DOHH2 (cell line): ENCODE measurements around the gene SFTA2.

ENCODE experiments used
- H3F3A ChIP-seq: fragments of 200-600 bp; sonication (generic), shearing (Covaris generic); 2 replicates; pipeline ENCODE4 v1.6.0; 2016; ENCODE audit warnings: antibody characterized with exemption, mild to moderate bottlenecking; ENCODE audit not compliant: control insufficient read depth, insufficient read depth
- H3K27ac ChIP-seq: fragments of 200-600 bp; sonication (generic); 2 replicates; pipeline ENCODE4 v1.5.1; 2014; ENCODE audit warnings: low read depth, mild to moderate bottlenecking, low read length, moderate library complexity
- H3K27me3 ChIP-seq: fragments of 200-600 bp; sonication (generic); 2 replicates; pipeline ENCODE4 v1.6.1; 2014; ENCODE audit warnings: mild to moderate bottlenecking, low read length, mixed read lengths; ENCODE audit not compliant: control insufficient read depth
- H3K36me3 ChIP-seq: fragments of 200-600 bp; sonication (generic); 2 replicates; pipeline ENCODE4 v1.6.1; 2014; ENCODE audit warnings: mild to moderate bottlenecking, low read length, moderate library complexity, mixed read lengths; ENCODE audit not compliant: control insufficient read depth
- H3K4me1 ChIP-seq: fragments of 200-600 bp; sonication (generic); 2 replicates; pipeline ENCODE4 v1.6.1; 2014; ENCODE audit warnings: mild to moderate bottlenecking, low read length, mixed read lengths; ENCODE audit not compliant: control insufficient read depth
- H3K4me2 ChIP-seq: fragments of 200-600 bp; sonication (generic); 2 replicates; pipeline ENCODE4 v1.6.0; 2014; ENCODE audit warnings: mild to moderate bottlenecking, low read length, moderate library complexity
- H3K4me3 ChIP-seq: fragments of 200-600 bp; sonication (generic); 2 replicates; pipeline ENCODE4 v1.5.1; 2014; ENCODE audit warnings: mild to moderate bottlenecking, low read length, mixed read lengths
- H3K79me2 ChIP-seq: fragments of 200-600 bp; sonication (generic); 2 replicates; pipeline ENCODE4 v1.6.1; 2014; ENCODE audit warnings: mild to moderate bottlenecking, low read length, mixed read lengths; ENCODE audit not compliant: control insufficient read depth
- H3K9me2 ChIP-seq: fragments of 200-600 bp; sonication (generic); replicated peaks from 2 replicates; pipeline ENCODE4 v1.6.1; 2014; ENCODE audit warnings: mild to moderate bottlenecking, low read length, mixed read lengths; ENCODE audit not compliant: control insufficient read depth
- H3K9me3 ChIP-seq: fragments of 200-600 bp; sonication (generic); 2 replicates; pipeline ENCODE4 v1.6.1; 2014; ENCODE audit warnings: antibody characterized with exemption, low read length, mixed read lengths; ENCODE audit not compliant: control insufficient read depth, insufficient read depth
- H4K20me1 ChIP-seq: fragments of 200-600 bp; sonication (generic); 2 replicates; pipeline ENCODE4 v1.6.0; 2014; ENCODE audit warnings: low read depth, mild to moderate bottlenecking, antibody characterized with exemption, low read length, moderate library complexity; ENCODE audit not compliant: control insufficient read depth, insufficient read depth
- CTCF ChIP-seq: fragments of 200-600 bp; sonication (generic); IDR thresholded peaks from one replicate; pipeline ENCODE4 v1.5.1; 2014; ENCODE audit warnings: antibody characterized with exemption, mild to moderate bottlenecking, low read depth, low read length; ENCODE audit not compliant: poor library complexity, severe bottlenecking
- EZH2phosphoT487 ChIP-seq: fragments of 200-600 bp; sonication (generic); IDR thresholded peaks from 2 replicates; pipeline ENCODE4 v1.6.1; 2017; ENCODE audit warnings: borderline replicate concordance, mild to moderate bottlenecking, antibody characterized with exemption, low read length, moderate library complexity, mixed read lengths

Gene SFTA2

GRCh38 chr6:30965140-30965601 is 33.2 kb upstream of the SFTA2 start:
- no peaks in the 10 kb centered on the region for H3K9me2 ChIP-seq
- H3K4me1 ChIP-seq, result no peaks in the 10 kb centered on the region
- H3K79me2 ChIP-seq, result no peaks in the 10 kb centered on the region
- no peaks in the 10 kb centered on the region for H3K36me3 ChIP-seq
- no peaks in the 10 kb centered on the region for H3K9me3 ChIP-seq
- H3K4me2 ChIP-seq, result no peak overlapping the region
- no peaks in the 10 kb centered on the region for H3F3A ChIP-seq
- no peaks in the 10 kb centered on the region for H4K20me1 ChIP-seq
- H3K27ac ChIP-seq, result no peak overlapping the region
- peaks cover 8% of the 10 kb centered on the region for H3K27me3 ChIP-seq
- TF ChIP-seq EZH2phosphoT487, result no peak
- TF ChIP-seq CTCF, result no peak
- H3K4me3 ChIP-seq, result no peak overlapping the region

- H3K27me3 ChIP-seq, result peaks cover 8% of the 10 kb centered on the region
- H3K4me2 ChIP-seq, result no peak overlapping the region
- no peaks in the 10 kb centered on the region for H3K9me3 ChIP-seq
- TF ChIP-seq CTCF, result no peak
- no peak for TF ChIP-seq EZH2phosphoT487
- H4K20me1 ChIP-seq, result no peaks in the 10 kb centered on the region
- H3K27ac ChIP-seq, result no peak overlapping the region
- no peaks in the 10 kb centered on the region for H3K79me2 ChIP-seq
- H3K4me3 ChIP-seq, result no peak overlapping the region
- no peaks in the 10 kb centered on the region for H3K36me3 ChIP-seq
- no peaks in the 10 kb centered on the region for H3K9me2 ChIP-seq
- H3F3A ChIP-seq, result no peaks in the 10 kb centered on the region
- H3K4me1 ChIP-seq, result no peaks in the 10 kb centered on the region
Observed at GRCh38 chr6:30964075-30964474, 32.1 kb upstream of the SFTA2 start.

- Histone ChIP-seq H3K9me3 (no peaks in the 10 kb centered on the region), H3K27me3 (peaks cover 8% of the 10 kb centered on the region), H4K20me1 (no peaks in the 10 kb centered on the region), H3K4me3 (no peak overlapping the region), H3K27ac (no peak overlapping the region), H3F3A (no peaks in the 10 kb centered on the region), H3K79me2 (no peaks in the 10 kb centered on the region), H3K9me2 (no peaks in the 10 kb centered on the region), H3K4me2 (no peak overlapping the region), H3K4me1 (no peaks in the 10 kb centered on the region), H3K36me3 (no peaks in the 10 kb centered on the region)
- TF ChIP-seq CTCF, result no peak
- TF ChIP-seq EZH2phosphoT487, result no peak
Observed at GRCh38 chr6:30963641-30964040, 31.7 kb upstream of the SFTA2 start.
